Measurements from ENCODE around the gene CFAP100. TPM values are rescaled to one million over a fixed set of nuclear protein-coding genes. Genes with fewer than 3 reads are reported as not detected.

CFAP100 gene
- total RNA-seq, 1 experiment from 2014 or later, result not detected

DNA sequence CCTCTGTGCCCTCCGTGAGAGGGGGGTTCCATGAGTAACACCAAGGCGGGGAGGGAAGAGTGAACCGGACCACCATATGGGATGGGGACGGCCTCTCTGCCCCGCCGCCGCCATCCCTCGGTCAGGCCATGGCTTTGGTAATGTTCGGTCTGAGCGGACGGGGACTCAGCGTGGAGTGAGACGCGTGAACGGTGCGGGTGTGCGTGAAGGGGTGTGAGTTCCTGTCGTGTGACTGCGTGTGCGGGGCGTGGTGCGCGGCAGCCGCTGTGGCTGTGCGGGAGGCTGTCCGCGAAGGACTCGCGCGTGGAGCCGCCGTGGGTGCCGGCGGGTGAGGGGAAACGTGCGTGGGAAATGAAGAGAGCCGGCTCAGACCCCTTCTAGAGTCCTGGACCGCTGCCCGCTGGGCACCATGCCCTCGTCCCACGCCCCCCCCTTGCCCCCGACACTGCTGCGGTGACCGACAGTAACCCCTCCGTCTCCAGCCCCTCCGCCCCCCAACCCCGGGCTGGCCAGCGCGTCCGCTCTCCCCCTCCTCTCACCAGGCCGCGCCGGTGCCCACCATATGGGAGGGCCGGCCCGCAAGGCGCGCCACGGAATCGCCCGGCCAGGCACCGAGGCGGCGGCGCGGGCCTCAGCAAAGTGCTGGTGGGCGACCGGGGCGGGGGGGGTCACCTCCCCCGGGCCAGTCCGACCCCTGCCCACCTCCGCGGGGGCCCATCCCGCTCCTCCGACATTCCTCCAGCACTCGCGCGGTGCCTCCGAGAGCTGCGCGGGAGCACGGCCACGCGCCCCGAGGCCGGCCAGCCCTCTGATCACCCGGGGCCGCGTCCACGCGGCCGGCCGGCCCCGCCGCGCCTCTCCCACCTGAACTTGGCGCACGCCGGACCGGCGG, 38.1 kb upstream of the CFAP100 start:
- no peak for DNase-seq (ENCODE audit: low read depth)

DNA sequence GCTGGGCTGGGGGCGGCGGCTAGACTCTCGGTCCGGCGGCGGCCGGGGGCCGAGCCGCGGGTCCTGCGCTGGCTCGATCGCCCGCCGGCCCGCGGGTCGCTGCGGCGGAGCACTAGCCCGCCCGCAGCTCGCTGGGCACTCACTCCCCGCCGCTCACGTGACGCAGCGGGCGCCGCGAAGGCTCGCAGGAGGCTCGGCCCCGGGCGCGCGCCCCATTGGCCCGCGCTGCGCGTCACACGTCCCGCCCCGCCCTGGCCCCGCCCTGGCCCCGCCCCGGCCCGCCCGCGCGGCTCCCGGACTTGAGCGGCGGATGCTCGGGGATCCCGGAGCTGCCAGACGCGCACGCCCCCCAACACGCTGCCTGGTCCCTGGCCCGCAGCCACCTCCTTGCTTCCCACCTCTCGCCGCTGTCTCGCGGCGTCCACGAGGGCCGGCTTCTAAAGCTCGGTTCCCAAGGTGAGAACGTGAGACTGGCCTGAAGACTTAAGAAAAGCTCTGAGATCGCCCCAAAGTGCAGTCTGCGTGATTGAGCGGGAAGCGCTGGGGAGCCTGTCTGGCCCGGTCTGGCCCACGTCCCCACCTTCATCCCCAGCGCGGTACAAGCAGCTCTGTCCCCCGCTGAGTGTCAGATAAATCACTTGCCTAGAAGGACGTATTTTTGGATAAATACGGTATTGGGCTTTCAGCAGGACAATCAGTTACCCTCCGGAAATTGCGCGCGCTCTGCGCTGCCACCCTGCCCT, 37.2 kb upstream of the CFAP100 start, which contains the start of gene KLF15:
KLF15 (minus strand) TSS at position 114 of the 743 bp plus-strand sequence. CDS start 4,486 bp downstream, outside the sequence.
- DNase-seq (ENCODE audit: low read depth), result peak; percentile 77

DNA sequence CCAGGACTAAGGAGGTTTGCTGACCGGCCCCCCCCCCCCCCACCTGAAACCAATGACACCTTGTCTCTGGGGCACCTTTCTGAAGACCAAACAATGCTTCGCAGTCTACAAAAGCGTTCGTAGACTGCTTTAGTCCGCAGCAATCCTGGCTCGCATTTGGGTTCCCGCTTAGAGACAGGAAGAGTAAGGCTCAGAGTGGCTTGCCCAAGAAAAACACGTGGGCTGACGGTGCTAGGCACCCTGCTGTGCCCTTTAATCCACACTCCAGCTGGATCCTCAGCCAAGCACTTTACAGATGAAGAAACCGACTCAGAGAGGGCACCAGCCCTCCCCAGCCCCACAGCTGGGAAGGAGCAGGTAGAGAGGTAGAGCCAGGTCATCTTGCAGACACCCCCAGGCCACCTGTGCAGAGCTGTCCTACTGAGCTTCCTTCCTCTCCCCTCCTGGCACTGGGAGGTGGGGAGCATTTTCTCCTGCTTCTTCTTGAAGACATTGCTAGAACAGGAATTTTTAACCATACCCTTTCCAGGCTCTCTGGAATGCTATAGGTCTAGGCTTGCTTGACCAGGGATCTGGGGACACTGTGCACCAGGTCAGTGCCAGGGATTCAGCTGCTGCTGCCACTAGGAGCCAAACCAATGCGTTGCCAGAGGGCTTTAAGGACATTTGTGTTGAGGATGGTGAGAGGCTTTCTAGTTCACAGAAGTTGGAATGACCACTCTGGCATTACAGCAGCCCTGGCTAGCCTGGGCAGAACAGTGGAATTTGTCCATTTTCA, 36.5 kb upstream of the CFAP100 start:
- DNase-seq (ENCODE audit: low read depth), result no peak

DNA sequence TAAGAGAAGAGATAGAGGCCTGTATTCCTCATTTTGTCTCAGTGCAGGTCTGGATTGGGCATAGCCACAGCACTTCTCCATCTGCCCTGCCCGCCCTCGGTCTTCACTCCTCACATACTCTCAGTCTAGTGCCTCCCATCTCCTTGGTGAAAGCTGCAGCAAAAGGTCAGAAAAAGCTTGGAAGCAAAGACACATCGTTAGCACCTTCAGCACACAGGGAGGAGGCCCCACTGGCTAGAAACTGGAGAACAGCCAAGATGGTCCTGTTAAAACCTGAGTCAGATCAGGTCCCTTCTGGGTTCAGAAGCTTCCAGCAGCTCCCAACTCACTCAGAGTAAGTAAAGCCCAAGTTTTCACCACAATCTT, 35.9 kb upstream of the CFAP100 start:
- DNase-seq (ENCODE audit: low read depth), result peak; percentile 11

DNA sequence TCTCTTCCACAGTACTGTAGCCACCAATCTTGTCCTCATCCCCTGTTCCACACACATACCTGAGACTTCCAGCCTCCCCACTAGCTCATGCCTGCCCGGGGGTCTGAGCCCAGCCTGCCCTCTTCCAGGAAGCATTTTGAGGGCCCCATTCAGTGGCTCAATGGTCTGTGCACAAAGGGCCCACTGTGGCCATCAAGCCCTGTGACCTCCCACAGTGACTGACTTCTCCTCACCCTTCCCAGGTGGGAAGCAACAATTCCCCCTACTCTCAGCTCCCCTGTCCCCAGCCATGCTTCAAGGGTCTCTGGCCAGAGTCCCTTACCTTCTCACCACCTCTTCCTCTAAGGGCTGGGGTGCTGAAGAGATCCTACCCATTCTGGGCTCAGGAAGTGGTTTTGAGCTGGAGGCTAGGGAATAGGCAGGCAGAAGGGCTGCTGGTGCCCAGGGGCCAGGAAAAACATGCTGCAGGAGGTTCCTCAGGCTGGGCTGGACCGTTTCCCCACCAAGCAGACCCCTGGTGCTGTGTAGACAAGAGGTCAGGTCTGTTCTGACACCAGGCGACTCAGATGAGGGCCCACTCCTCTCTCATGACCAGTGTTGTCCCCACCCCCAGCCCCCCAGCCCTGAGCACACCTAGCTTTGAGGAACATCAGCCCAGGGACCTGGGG, 34.5 kb upstream of the CFAP100 start:
- DNase-seq (ENCODE audit: low read depth), result no peak

DNA sequence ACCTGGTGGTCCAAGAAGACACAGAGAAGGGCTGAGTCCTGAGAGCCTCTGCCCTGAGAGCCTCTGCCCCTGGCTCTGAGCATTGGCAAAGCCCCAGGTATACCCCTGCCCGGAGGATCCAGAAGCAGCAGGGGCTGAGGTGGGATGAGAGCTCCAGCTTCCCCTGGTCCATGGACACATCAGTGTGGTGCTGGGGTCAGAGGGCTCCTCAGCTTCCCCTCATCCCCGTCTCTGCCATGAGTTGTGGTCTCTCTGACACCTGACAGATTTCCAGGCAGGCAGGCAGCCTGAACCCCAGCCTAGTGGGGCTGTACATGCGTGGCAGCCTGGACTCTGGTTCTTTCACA, 34.0 kb upstream of the CFAP100 start:
- no peak for DNase-seq (ENCODE audit: low read depth)

DNA sequence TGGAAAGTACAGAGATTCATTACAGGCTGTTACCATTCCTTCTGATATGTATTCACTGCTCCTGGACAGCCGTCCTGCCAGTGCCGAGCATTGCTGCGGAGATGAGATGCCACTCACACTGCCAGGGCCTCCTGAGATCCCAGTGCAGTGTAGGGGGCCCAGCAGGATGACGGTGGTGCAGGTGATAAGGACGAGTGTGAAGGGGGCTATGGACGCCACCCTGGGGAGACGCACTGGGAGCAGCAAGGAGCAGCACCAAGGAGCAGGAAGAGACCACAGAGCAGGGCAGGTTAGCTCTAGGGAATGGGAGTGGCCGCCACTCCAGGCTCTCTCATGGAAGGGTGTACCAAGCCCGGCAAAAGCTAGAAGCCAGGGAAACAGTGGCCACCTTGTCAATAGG, 33.5 kb upstream of the CFAP100 start:
- DNase-seq (ENCODE audit: low read depth), result no peak

DNA sequence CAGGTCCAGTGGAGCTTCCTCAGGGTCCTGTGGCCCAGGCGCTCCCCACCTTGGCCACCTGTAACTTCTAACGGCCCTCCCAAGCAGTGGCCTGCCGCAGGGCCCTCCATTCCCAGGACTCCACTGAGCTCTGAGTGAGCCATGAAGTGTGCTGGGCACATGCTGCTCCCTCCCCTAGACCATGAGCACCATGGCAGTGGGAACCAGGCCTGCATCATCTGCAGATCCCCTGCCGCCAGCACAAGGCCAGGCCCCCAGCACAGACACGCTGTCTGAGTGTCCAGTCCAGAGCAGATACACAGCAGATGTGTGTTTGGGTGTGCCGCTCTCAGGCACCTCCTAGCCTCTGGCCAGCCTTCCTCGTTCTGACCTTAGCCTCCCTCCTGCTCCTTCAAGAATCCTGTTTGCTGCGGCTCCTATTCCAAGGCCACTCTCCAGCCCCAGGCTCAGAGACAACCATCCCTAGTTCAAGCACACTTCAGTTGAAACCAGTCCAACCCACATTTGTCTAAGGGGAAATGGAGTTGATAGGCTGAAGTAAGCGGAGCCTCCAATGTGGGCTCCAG, 30.5 kb upstream of the CFAP100 start:
- DNase-seq (ENCODE audit: low read depth), result no peak

DNA sequence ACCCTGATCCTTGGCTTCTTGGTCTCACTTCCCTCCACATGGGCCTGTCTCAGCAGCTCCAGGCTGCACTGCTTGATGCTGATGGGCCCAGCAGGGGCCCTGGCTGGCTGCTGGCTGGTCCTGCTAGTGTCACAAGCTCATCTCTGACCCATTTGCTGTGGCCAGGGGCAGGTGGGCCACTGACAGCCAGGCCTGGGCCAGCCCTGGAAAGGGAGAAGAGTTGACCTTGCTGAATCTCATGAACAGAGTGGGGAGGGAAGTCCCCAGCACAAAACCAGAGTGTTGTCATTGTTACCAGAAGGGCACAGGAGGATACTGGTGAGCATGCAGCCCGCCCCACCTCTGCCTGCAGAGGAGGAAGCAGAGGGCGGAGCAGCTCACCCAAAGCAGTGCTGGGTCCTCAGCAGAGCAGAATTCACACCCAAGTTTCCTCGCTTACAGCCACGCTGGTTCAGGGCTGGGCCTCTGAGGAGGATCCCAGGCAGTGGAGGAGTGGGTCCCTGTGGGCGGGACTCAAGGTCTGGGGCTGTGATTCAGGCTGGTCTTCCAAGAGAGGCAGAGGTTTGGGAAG, 29.9 kb upstream of the CFAP100 start:
- DNase-seq (ENCODE audit: low read depth), result no peak

DNA sequence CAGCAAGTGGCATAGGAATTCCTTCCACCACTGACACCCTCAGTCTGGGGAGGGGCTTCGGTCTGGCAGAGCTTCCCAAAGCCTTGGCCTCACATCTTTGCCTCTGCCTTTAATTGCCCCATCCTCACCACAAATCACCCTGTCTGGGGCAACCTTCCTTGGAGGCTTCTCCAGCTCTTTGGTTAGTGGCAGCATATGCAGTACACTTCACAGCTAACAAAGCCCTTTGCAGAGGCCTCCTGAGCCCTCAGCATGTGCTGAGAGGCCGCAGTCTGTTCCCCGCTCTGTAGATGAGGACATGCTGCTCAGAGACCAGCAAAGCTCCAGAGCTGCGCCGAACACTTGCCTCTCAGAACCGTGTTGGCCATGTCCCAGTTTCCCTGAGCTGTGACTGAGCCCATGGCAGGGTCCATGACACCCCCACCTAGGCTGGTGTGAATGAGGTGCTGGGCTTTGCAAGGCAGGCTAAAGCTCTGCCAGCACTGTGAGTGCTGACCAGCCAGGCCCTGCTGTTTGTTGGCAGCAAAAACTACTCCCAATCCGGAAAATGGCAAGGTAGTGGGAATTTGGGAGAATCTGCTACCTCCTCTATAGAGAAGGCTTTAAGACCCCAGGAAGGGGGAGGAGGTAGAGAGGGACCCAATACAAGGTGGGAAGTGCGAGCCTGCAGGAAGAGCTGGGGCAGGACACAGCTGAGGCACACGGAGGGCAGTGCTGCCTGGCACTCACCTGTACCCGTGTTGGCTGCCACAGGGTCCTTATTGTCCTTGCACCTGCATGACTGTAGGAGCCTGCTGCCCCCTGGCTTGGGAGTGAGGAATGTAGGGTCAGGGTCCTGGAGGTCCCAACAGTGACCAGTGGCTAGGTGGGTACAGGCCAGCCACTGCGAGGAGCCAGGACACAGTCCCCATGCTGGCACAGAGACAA, 29.1 kb upstream of the CFAP100 start:
- DNase-seq (ENCODE audit: low read depth), result no peak

DNA sequence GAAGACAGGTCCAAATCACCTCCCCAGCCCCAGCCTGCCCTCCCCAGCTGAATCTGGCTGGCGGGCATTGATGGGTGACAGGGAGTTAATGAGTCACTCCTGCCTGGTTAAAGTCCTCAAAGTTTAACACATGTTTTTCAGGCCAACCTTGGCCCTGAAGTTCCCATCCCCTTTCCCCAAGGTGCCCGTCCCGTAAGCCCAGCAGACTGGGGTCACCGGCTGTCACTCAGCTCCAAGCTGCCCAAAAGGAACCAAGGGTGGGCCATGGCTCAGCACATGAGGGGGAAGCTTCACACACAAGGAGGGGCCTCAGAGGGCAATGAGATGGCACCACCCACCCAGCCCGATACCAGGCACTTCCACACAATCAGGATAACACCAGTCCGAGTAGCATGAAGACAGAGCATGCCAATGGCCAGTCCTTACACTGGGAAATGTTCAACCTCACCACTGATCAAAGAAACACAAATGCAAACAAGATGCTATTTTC, 27.3 kb upstream of the CFAP100 start:
- DNase-seq (ENCODE audit: low read depth), result peak; percentile 18

DNA sequence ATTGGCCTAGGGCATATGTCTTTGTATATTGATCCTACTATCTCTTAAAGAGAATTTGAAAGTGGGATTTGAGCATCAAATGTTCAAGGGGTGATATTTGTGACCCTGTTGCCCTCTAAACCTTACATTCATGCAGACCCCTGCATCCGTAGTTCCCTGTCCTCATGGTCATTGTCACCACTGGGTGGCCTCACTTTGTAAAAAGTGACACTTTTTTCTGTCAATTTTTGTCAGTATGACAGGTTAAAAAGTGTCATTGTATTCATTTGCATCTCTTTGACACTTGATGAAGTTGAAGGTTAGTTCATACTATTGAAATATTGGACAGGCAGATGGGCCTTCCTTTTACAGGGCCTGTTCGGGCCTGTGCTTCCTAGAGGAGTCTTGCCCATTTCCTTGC, 25.2 kb upstream of the CFAP100 start:
- no peak for DNase-seq (ENCODE audit: low read depth)

DNA sequence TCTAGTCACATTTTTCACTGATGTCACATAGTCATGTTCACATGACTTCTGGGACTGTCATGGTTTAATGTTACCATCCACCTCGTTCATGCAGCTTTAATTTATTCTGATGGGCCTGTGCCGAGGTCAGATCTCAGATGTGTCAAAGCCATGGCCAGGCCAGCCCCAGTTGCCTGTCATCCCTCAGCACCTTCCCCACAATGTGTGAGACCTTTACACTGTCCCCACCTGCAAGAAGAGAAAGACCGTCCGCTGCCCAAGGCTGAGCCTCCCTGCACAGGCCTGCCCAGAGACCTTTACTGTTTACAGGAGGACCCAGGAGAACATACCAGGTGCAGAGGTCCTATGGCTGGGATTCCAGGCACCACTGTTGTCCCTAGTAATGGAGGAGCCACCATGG, 24.7 kb upstream of the CFAP100 start:
- no peak for DNase-seq (ENCODE audit: low read depth)

DNA sequence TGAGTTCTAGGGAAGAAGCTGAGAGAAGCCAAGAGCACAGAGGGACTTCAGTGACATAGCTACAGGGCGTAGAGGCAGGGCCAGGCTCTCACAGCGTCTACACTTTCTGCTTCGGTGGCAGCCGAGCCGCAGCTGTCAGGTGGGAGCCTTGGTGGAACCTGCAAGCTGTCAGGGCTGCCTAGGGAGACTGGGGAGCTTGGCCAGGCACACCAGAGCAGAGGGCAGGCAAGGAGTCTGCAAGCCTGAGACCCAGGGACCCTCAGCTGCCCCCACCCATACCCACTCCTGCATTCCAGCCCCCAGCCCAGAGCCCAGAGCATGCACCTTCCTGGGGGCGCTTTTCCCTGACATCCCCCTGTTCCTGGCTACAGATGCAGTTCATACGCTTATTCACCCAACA, 24.1 kb upstream of the CFAP100 start:
- DNase-seq (ENCODE audit: low read depth), result no peak

DNA sequence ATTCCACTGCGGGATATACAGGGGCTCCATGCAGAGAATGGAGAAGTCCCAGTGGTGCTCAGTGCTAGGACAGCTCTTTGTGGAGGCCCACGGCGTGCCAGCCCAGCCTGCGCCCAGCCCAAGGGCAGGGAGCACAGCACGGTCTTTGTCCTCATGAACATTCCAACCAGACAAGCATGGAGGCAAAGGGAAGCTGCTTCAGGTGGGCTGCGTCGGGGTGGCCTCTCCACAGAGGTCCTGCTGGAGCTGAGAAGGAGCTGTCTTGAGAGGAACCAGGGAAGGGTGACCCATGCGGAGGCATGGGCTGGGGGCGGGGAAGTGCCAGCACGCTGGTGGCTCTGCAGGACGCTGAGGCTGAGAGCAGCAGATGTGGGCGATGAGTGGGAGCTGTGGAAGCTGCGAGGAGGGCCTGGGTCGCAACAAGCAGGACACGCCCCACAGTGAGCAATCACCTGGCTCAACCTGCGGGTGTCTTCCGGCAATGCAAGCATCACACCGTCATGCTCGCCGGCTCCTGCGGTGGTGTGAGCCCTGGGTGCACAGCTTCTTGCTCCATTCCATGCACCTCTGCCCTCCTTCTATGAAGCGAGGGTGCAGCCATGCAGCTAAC, 23.5 kb upstream of the CFAP100 start:
- DNase-seq (ENCODE audit: low read depth), result no peak

DNA sequence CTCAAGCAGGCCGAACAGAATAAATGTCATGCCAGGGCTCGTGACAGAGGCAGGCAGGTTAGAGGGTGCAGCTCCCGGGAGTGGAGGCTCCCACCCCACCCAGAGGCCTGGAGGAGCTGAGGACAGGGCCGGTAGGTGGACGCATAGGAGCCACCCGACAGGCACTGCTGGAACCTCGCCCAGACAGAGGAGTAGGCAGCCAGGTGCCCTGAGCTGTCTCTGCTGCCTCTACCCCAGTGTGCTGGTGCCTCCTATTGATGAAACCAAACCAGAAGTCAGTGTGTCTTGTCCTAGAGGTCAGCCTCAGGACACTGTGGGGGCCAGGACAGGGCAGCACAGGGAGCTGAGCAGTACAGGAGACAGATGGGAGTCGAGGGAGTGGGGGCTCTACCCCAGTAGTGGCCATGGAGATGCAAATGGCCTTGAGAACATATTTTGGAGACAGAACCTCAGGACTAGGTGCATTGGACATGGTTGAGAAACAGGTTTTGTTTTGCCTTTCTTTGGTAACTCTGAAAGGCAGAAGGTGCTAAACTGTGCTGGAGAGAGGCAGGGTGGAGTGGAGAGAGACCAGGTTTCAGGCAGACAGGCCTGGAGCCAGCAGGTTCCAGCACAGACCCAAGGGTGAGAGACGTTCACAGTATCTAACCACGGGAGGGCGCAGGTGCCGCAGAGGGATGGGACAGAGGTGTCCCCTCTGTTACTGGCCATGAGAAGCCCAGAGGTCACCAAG, 22.1 kb upstream of the CFAP100 start:
- no peak for DNase-seq (ENCODE audit: low read depth)

DNA sequence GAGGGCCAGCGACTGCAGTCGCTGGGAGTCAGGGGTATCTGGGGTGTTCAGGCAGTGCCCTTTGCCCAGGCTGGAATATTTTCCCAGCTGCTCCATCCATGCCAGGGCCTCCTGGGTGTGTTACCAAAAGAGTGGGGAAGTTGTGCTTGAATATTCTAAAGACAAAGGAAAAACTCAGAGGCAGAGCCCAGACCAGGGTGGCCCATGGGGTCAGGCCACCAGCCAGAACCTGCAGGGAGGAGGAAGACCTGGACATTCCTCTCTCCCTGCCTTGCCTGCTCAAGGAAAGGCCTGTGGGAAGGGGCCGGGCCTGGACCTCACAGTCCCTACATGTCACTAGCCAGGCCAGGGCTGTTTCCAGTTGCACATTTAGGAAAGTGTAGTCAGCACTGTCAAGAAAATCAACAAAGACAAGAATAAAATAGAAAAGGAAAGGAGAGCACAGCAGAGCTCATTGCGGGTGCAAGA, 21.5 kb upstream of the CFAP100 start:
- DNase-seq (ENCODE audit: low read depth), result no peak

Data from M059J (cell line).